Caco-2 (cell line): ENCODE data around the gene FGF22. TPM values are rescaled to one million over a fixed set of nuclear protein-coding genes. Genes with fewer than 3 reads are reported as not detected.

Experiments
- BruUV-seq: library from RNA; stranded (reverse); fragments of 400-500 nt; replicated peaks from 2 replicates; lab custom pipeline; 2021; lab: Mats Ljungman, UMichigan
- CTCF ChIA-PET: fragments of 300-600 bp; sonication (Branson Sonifier 250); formaldehyde crosslinking; loops from one replicate; lab custom pipeline; 2022; ENCODE audit warnings: antibody characterized with exemption; lab: Charles Lee
- POLR2A ChIA-PET: fragments of 300-600 bp; sonication (Branson Sonifier 250); formaldehyde crosslinking; loops from one replicate; lab custom pipeline; 2022; ENCODE audit warnings: antibody characterized with exemption; lab: Charles Lee
- DNase-seq, 2 experiments: peaks; one replicate each; pipeline versions ENCODE4 v3.0.0 to v3.0.0-alpha.2; 2020 to 2022
- H3K27me3 ChIP-seq: replicated peaks from 2 replicates; pipeline ENCODE4 v1.6.0; 2011; ENCODE audit warnings: low read length; ENCODE audit not compliant: control insufficient read depth, insufficient read depth
- H3K36me3 ChIP-seq: 2 replicates; pipeline ENCODE4 v1.5.1; 2011; ENCODE audit warnings: low read length; ENCODE audit not compliant: control insufficient read depth, insufficient read depth
- H3K4me1 ChIP-seq: fragments of 250-450 bp; sonication (Bioruptor Pico); 2 replicates; pipeline ENCODE4 v1.5.1; 2020; ENCODE audit warnings: mild to moderate bottlenecking
- H3K4me3 ChIP-seq: 2 replicates; pipeline ENCODE4 v1.5.1; 2011; ENCODE audit warnings: low read depth, mild to moderate bottlenecking, control low read depth, low read length
- H3K9me3 ChIP-seq: fragments of 250-450 bp; sonication (Bioruptor Pico); 2 replicates; pipeline ENCODE4 v1.5.1; 2020; ENCODE audit warnings: mild to moderate bottlenecking, moderate library complexity
- H3K27ac Mint-ChIP-seq: one replicate; pipeline ENCODE4 v1.8.0; 2022; ENCODE audit warnings: mixed read lengths; ENCODE audit not compliant: unreplicated experiment
- H3K27me3 Mint-ChIP-seq: one replicate; pipeline ENCODE4 v1.8.0; 2022; ENCODE audit warnings: mixed read lengths; ENCODE audit not compliant: insufficient read depth, unreplicated experiment
- H3K36me3 Mint-ChIP-seq: one replicate; pipeline ENCODE4 v1.8.0; 2022; ENCODE audit warnings: mild to moderate bottlenecking, mixed read lengths; ENCODE audit not compliant: insufficient read depth, unreplicated experiment
- H3K4me1 Mint-ChIP-seq: one replicate; pipeline ENCODE4 v1.8.0; 2022; ENCODE audit warnings: low read depth, mixed read lengths; ENCODE audit not compliant: unreplicated experiment
- H3K4me3 Mint-ChIP-seq: one replicate; pipeline ENCODE4 v1.8.0; 2022; ENCODE audit warnings: mild to moderate bottlenecking, moderate library complexity, mixed read lengths; ENCODE audit not compliant: unreplicated experiment
- H3K9me3 Mint-ChIP-seq: one replicate; pipeline ENCODE4 v1.8.0; 2022; ENCODE audit warnings: mixed read lengths; ENCODE audit not compliant: unreplicated experiment
- CTCF ChIP-seq, 2 experiments: fragments of 200-600 bp in 1 of 2; IDR thresholded peaks; 1 replicate in 1 of 2; 2 replicates in 1 of 2; pipeline versions ENCODE4 v1.5.1 to v1.8.0; 2011 to 2022; ENCODE audit warnings: antibody characterized with exemption in 1 of 2, control low read depth in 1 of 2, inconsistent platforms in 1 of 2, low read depth in 1 of 2, low read length in 1 of 2, mild to moderate bottlenecking in 1 of 2, moderate library complexity in 1 of 2; ENCODE audit not compliant: insufficient read depth in 1 of 2, severe bottlenecking in 1 of 2, unreplicated experiment in 1 of 2
- intact Hi-C: fragments of 100-400 bp; cut with micrococcal nuclease; formaldehyde crosslinking; loops from one replicate; pipeline ENCODE4 v1.10.0; 2022; ENCODE audit not compliant: unreplicated experiment
- total RNA-seq: library from RNA; stranded (reverse); gene quantifications from 2 replicates; pipeline ENCODE4 v1.2.3, GENCODE V29; 2022

FGF22 gene
- total RNA-seq, 1 experiment from 2014 or later = 0.68 TPM

GRCh38 chr19:616747-617526, 22.7 kb upstream of the FGF22 start:
- H3K36me3 Mint-ChIP-seq = peaks cover 31% of the 10 kb centered on the region
- H3K27me3 ChIP-seq = no peaks in the 10 kb centered on the region
- H3K36me3 ChIP-seq = no peaks in the 10 kb centered on the region; the same call in 1 of the 2 replicates
- no peaks in the 10 kb centered on the region for H3K9me3 Mint-ChIP-seq
- H3K4me3 Mint-ChIP-seq = no peak overlapping the region
- no peak overlapping the region for H3K27ac Mint-ChIP-seq
- DNase-seq = no peak
- H3K4me1 Mint-ChIP-seq = no peaks in the 10 kb centered on the region
- no TSS peak for BruUV-seq
- no peak for TF ChIP-seq CTCF (IDR thresholded peaks at IDR 0.05; ENCODE audit: insufficient read depth in 1 of 2, low read depth in 1 of 2, low read length in 1 of 2, severe bottlenecking in 1 of 2, unreplicated experiment in 1 of 2)
- no peaks in the 10 kb centered on the region for H3K27me3 Mint-ChIP-seq
- CTCF ChIA-PET = interaction anchor here (0.6 to 0.7 kb wide), 3 partner anchors 10 to 51 kb away, joined by 8 to 9 read pairs (median 8); no protein-coding TSS in a partner anchor
- POLR2A ChIA-PET = no interaction called here
- no peaks in the 10 kb centered on the region for H3K4me1 ChIP-seq
- no peak overlapping the region for H3K4me3 ChIP-seq
- no peaks in the 10 kb centered on the region for H3K9me3 ChIP-seq
- intact Hi-C loops = no loop called here

GRCh38 chr19:617551-618246, 22.0 kb upstream of the FGF22 start:
- H3K27me3 Mint-ChIP-seq = no peaks in the 10 kb centered on the region
- H3K9me3 Mint-ChIP-seq = no peaks in the 10 kb centered on the region
- no peak for DNase-seq
- H3K36me3 Mint-ChIP-seq = peaks cover 32% of the 10 kb centered on the region
- CTCF ChIA-PET = interaction anchor here (0.6 to 0.7 kb wide), 2 partner anchors 22 to 51 kb away, joined by 8 to 9 read pairs; no protein-coding TSS in a partner anchor
- no peaks in the 10 kb centered on the region for H3K4me1 Mint-ChIP-seq
- Histone ChIP-seq H3K9me3 (no peaks in the 10 kb centered on the region), H3K4me3 (no peak overlapping the region), H3K4me1 (no peaks in the 10 kb centered on the region), H3K36me3 (no peaks in the 10 kb centered on the region; the same call in 1 of the 2 replicates), H3K27me3 (no peaks in the 10 kb centered on the region)
- POLR2A ChIA-PET = no interaction called here
- TF ChIP-seq CTCF (IDR thresholded peaks at IDR 0.05; ENCODE audit: insufficient read depth in 1 of 2, low read depth in 1 of 2, low read length in 1 of 2, severe bottlenecking in 1 of 2, unreplicated experiment in 1 of 2) = no peak
- intact Hi-C loops = no loop called here
- H3K27ac Mint-ChIP-seq = no peak overlapping the region
- no TSS peak for BruUV-seq
- no peak overlapping the region for H3K4me3 Mint-ChIP-seq

- H3K9me3 Mint-ChIP-seq = no peaks in the 10 kb centered on the region
- intact Hi-C loops = no loop called here
- POLR2A ChIA-PET = no interaction called here
- CTCF ChIA-PET = no interaction called here
- H3K4me3 Mint-ChIP-seq = no peak overlapping the region
- H3K27ac Mint-ChIP-seq = no peak overlapping the region
- DNase-seq = no peak
- no peaks in the 10 kb centered on the region for H3K4me1 Mint-ChIP-seq
- TF ChIP-seq CTCF (IDR thresholded peaks at IDR 0.05; ENCODE audit: insufficient read depth in 1 of 2, low read depth in 1 of 2, low read length in 1 of 2, severe bottlenecking in 1 of 2, unreplicated experiment in 1 of 2) = no peak
- H3K4me3 ChIP-seq = no peak overlapping the region
- H3K27me3 ChIP-seq = no peaks in the 10 kb centered on the region
- no TSS peak for BruUV-seq
- no peaks in the 10 kb centered on the region for H3K27me3 Mint-ChIP-seq
- no peaks in the 10 kb centered on the region; the same call in 1 of the 2 replicates for H3K36me3 ChIP-seq
- H3K9me3 ChIP-seq = no peaks in the 10 kb centered on the region
- H3K36me3 Mint-ChIP-seq = peaks cover 29% of the 10 kb centered on the region
- H3K4me1 ChIP-seq = no peaks in the 10 kb centered on the region
These were observed 21.4 kb upstream of the FGF22 start for GRCh38 chr19:618247-618619.
